Measurements from ENCODE around the gene QPCTL.

DNA sequence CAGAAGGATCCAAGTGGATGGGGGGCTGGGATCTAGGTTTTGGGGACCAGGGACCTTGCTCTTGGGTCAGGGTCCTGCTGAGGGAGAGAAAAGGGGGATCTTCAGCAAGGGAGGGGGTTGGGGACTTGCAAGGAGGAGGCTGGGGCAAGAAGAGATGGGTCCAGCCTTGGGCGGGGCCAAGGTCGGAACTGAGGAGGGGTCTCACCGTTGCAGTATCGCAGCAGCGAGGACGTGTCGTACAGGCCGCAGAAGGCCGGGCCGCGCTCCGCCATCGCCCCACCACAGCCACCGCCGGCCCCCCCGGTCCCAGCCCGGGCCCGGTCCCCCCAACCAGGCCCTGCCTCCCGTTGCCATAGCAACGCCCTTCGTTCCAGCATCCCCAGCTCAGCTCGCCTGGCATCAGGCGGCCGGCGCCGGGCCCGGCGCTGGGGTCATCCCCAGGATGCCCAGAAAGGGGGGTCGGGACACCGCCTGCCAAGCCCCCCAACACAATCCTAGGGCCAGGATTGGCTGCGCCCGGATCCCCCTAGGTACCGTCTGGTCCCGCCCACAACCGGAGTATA is 47.3 kb upstream of the QPCTL start:
- TF ChIP-seq, protein P1, sequence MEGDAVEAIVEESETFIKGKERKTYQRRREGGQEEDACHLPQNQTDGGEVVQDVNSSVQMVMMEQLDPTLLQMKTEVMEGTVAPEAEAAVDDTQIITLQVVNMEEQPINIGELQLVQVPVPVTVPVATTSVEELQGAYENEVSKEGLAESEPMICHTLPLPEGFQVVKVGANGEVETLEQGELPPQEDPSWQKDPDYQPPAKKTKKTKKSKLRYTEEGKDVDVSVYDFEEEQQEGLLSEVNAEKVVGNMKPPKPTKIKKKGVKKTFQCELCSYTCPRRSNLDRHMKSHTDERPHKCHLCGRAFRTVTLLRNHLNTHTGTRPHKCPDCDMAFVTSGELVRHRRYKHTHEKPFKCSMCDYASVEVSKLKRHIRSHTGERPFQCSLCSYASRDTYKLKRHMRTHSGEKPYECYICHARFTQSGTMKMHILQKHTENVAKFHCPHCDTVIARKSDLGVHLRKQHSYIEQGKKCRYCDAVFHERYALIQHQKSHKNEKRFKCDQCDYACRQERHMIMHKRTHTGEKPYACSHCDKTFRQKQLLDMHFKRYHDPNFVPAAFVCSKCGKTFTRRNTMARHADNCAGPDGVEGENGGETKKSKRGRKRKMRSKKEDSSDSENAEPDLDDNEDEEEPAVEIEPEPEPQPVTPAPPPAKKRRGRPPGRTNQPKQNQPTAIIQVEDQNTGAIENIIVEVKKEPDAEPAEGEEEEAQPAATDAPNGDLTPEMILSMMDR (conservative IDR thresholded peaks at IDR 0.05; ENCODE audit: low read depth, low read length): no peak
- no peak for TF ChIP-seq RFX5 (IDR thresholded peaks at IDR 0.05; ENCODE audit: low read depth, low read length)
- no peak for TF ChIP-seq SMC3 (IDR thresholded peaks at IDR 0.05; ENCODE audit: low read depth, low read length)
- no peak for TF ChIP-seq RAD21 (IDR thresholded peaks at IDR 0.05; ENCODE audit: low read length)

All from IMR-90 (cell line).